GM13977 (cell line): Measurements from ENCODE around the gene FBLIM1.

Experiments
- DNase-seq: peaks from one replicate; pipeline ENCODE4 v3.0.0; 2012; ENCODE audit warnings: low spot score
- CTCF ChIP-seq: IDR thresholded peaks from 2 replicates; pipeline ENCODE4 v1.5.1; 2012; ENCODE audit warnings: mild to moderate bottlenecking, control low read depth; ENCODE audit not compliant: insufficient read depth; ENCODE audit errors: extremely low read depth, missing control alignments
- in situ Hi-C: fragments of 300-500 bp; cut with MboI; formaldehyde crosslinking; loops from one replicate; pipeline ENCODE4 v1.12.0; 2022; ENCODE audit warnings: low sequenced_read_pairs, low pct_unique_long_range_greater_than_20kb, mixed read lengths, inconsistent platforms; ENCODE audit not compliant: unreplicated experiment

The FBLIM1 gene

GRCh38 chr1:15719381-15720120, 39.0 kb upstream of the FBLIM1 start:
- peak; percentile 13 for TF ChIP-seq CTCF
- in situ Hi-C loops = loop anchor here (10.0 kb wide), 1 partner anchor 125 kb away; no protein-coding TSS in a partner anchor
- DNase-seq = no peak

GRCh38 chr1:15720861-15721260, 37.7 kb upstream of the FBLIM1 start:
- DNase-seq = no peak
- in situ Hi-C loops = no loop called here
- TF ChIP-seq CTCF = no peak

- DNase-seq = no peak
These were observed 36.2 kb upstream of the FBLIM1 start for GRCh38 chr1:15722411-15722810.

GRCh38 chr1:15722836-15723532, 35.6 kb upstream of the FBLIM1 start:
- in situ Hi-C loops = no loop called here
- no peak for TF ChIP-seq CTCF
- DNase-seq = no peak

More at GRCh38 chr1:15722411-15722810, 36.2 kb upstream of the FBLIM1 start:
- TF ChIP-seq CTCF = no peak
- in situ Hi-C loops = no loop called here

GRCh38 chr1:15723631-15724246, 34.9 kb upstream of the FBLIM1 start:
- no peak for DNase-seq
- no peak for TF ChIP-seq CTCF
- in situ Hi-C loops = no loop called here

GRCh38 chr1:15724949-15725880, 33.4 kb upstream of the FBLIM1 start:
- TF ChIP-seq CTCF = no peak
- no peak for DNase-seq
- in situ Hi-C loops = no loop called here
